Measurements from ENCODE around the gene KDM3B.

KDM3B gene

DNA sequence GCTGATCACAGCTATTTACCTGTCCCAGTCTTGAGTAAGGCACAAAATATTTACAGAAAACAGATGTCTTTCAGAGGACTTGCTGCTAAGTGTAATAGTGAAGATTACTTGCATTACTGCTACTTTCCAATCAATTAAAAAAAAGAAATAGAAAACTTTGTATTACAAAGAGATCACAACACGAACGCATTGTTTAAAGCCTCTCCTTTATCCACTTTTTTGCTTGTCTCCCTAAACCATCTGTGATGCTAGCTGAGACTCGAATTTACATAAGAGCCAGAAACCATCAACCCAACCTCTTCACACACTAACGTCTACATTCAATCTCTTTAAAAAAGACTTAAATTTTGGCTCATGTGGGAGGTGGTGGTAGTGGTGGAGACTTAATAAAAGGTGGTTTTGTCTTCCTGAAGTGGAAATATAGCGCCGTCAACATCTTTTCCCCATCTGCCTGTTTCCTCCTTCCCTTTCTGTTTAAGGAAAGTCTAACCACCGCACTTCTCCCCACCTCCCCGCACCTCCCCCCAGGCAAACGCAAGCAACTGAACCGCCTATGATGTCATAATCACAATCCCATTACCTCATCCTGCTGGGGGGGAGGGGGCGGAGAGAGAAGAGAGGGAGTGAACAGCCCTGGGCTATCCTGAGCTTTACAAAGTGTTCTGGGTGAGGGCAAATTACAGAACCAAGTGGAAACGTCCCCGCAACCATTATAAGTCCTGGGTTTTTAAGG is 15.4 kb upstream of the KDM3B start:
- Histone ChIP-seq H3K9me3 (ENCODE audit: control insufficient read depth, low read length) (no peaks in the 10 kb centered on the region), H3K27ac (ENCODE audit: low read depth, low read length, severe bottlenecking) (peak overlapping the region; percentile 100), H3K4me3 (ENCODE audit: extremely low read depth, insufficient read depth, low read length, poor library complexity, severe bottlenecking) (peak overlapping the region; percentile 88), H3K4me1 (ENCODE audit: control insufficient read depth, insufficient read depth, low read length, poor library complexity, severe bottlenecking) (peaks cover 14% of the 10 kb centered on the region), H3K36me3 (ENCODE audit: control insufficient read depth, insufficient read depth, low read length) (peaks cover 23% of the 10 kb centered on the region)
- 46 to 62% methylated on average over 4 to 5 of the region's 13 CpGs for WGBS, 2 experiments (ENCODE audit: insufficient coverage in 2 of 2)

- Histone ChIP-seq H3K4me1 (ENCODE audit: control insufficient read depth, insufficient read depth, low read length, poor library complexity, severe bottlenecking) (peaks cover 14% of the 10 kb centered on the region), H3K4me3 (ENCODE audit: extremely low read depth, insufficient read depth, low read length, poor library complexity, severe bottlenecking) (peak within 1 kb of the TSS; percentile 88), H3K9me3 (ENCODE audit: control insufficient read depth, low read length) (no peaks in the 10 kb centered on the region), H3K27ac (ENCODE audit: low read depth, low read length, severe bottlenecking) (peak within 1 kb of the TSS; percentile 100), H3K36me3 (ENCODE audit: control insufficient read depth, insufficient read depth, low read length) (peaks cover 30% of the 10 kb centered on the region)
- WGBS, 2 experiments (ENCODE audit: insufficient coverage in 2 of 2), result 1% methylated on average over 18 to 21 of the region's 56 CpGs
Measured at GRCh38 chr5:138337685-138338410, 14.6 kb upstream of the KDM3B start, which contains the start of gene FAM53C. FAM53C (plus strand) TSS chr5:138338266; CDS start chr5:138341336, 3,070 bp downstream.

DNA sequence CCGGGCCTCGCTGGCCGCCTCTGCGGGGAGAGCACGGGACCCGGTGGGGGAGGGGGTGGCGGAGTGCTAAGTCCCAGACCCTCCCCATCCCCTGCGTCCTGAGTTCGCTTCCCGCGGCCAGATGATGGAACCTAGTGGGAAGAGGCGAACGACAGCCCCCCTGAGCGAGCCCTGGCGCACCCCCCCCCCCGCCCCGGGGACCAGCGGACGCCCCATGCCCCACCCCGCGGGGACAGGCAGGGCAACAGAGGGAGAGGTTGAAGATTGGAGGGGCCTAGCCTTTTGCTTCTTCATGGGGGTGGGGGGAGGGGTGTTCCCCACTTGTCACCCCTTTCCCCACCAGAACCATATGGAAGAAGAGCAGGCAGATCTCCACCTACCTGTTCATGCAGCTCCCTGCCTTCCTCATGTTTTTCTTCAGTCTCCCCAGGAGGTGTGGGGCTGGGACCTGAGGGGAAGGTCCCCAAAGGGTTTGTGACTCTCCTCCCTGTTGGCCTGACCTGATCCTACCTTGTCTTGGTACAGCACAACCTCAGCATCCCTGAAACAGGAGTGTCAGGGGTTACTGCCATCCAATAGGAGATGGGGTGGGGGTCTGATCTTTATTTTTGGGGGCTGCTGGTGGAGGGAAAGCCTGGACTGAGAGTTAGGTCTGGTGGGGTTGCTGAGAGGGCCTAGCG is 13.9 kb upstream of the KDM3B start:
- 0% methylated on average over 2 to 6 of the region's 22 CpGs for WGBS, 2 experiments (ENCODE audit: insufficient coverage in 2 of 2)
- H3K27ac ChIP-seq (ENCODE audit: low read depth, low read length, severe bottlenecking), result peak overlapping the region; percentile 100
- H3K9me3 ChIP-seq (ENCODE audit: control insufficient read depth, low read length), result no peaks in the 10 kb centered on the region
- H3K4me1 ChIP-seq (ENCODE audit: control insufficient read depth, insufficient read depth, low read length, poor library complexity, severe bottlenecking), result peaks cover 14% of the 10 kb centered on the region
- H3K36me3 ChIP-seq (ENCODE audit: control insufficient read depth, insufficient read depth, low read length), result peaks cover 36% of the 10 kb centered on the region
- peak overlapping the region; percentile 88 for H3K4me3 ChIP-seq (ENCODE audit: extremely low read depth, insufficient read depth, low read length, poor library complexity, severe bottlenecking)

DNA sequence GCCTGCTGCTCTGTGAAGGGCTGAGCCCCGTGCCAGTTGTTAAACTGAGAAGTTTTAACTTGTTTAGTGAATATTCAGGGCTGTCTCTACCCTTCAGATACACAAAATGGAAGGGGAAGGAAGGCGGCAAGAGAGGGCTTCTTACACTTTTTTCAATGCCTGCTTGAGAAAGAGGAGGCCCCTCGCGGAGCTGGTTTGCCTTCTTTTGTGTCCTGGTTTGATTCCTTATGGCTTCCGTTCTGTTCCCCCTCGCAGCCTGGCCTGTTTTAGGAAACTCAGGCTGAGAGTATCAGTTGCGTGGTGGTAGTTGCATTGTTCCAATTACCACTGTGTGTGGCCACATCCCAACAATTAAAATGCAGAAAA is 13.4 kb upstream of the KDM3B start:
- peak overlapping the region; percentile 100 for H3K27ac ChIP-seq (ENCODE audit: low read depth, low read length, severe bottlenecking)
- peaks cover 14% of the 10 kb centered on the region for H3K4me1 ChIP-seq (ENCODE audit: control insufficient read depth, insufficient read depth, low read length, poor library complexity, severe bottlenecking)
- H3K9me3 ChIP-seq (ENCODE audit: control insufficient read depth, low read length), result no peaks in the 10 kb centered on the region
- H3K4me3 ChIP-seq (ENCODE audit: extremely low read depth, insufficient read depth, low read length, poor library complexity, severe bottlenecking), result peak overlapping the region; percentile 88
- peaks cover 41% of the 10 kb centered on the region for H3K36me3 ChIP-seq (ENCODE audit: control insufficient read depth, insufficient read depth, low read length)
- WGBS, 2 experiments (ENCODE audit: insufficient coverage in 2 of 2), result 0 to 3% methylated on average over 2 to 4 of the region's 7 CpGs

DNA sequence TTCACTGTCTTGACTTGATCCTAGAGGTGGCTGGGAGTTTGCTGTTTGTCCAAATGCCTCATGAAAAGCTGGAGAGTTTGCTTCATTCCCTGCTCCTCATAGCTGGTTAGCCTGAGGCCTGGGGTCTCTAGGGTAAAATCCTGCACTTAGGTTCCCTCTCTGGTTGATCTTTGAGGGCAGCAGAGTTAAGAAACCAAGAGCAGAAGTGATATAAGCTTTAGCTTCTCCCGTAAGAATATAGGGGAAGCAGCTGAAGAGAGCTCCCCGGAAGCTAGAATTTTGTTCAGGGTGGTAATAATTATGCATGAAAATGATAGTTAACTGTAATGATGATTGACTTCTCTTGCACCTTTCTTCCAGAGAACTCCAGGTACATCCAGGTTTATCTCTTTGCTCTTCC is 13.0 kb upstream of the KDM3B start:
- H3K4me1 ChIP-seq (ENCODE audit: control insufficient read depth, insufficient read depth, low read length, poor library complexity, severe bottlenecking), result peaks cover 14% of the 10 kb centered on the region
- peak overlapping the region; percentile 100 for H3K27ac ChIP-seq (ENCODE audit: low read depth, low read length, severe bottlenecking)
- no peaks in the 10 kb centered on the region for H3K9me3 ChIP-seq (ENCODE audit: control insufficient read depth, low read length)
- peak overlapping the region; percentile 88 for H3K4me3 ChIP-seq (ENCODE audit: extremely low read depth, insufficient read depth, low read length, poor library complexity, severe bottlenecking)
- WGBS, 2 experiments (ENCODE audit: insufficient coverage in 2 of 2), result 65 to 92% methylated on average over 2 of the region's 2 CpGs
- H3K36me3 ChIP-seq (ENCODE audit: control insufficient read depth, insufficient read depth, low read length), result peaks cover 45% of the 10 kb centered on the region

DNA sequence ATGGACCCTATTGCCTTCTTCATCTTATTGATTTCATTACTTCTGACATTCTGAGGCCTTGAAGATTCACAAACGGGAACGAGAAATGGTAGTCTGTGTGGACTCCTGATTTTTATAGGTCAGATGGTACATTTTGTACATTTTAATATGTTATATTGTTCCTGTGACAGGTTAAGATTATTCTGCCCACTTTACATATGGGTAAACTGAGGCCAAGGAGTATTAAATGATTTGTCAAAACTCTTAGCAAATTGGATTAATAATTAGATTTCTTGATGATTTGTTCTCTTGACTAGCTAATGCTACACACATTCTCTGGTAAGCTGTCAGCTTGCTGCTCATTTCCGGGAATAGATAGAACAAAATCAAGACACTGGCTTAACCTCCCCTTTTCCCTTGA is 12.5 kb upstream of the KDM3B start:
- H3K27ac ChIP-seq (ENCODE audit: low read depth, low read length, severe bottlenecking), result no peak overlapping the region

GRCh38 chr5:138344887-138345622 is 7.4 kb upstream of the KDM3B start:
- peaks cover 8% of the 10 kb centered on the region for H3K4me1 ChIP-seq (ENCODE audit: control insufficient read depth, insufficient read depth, low read length, poor library complexity, severe bottlenecking)
- whole genome bisulfite sequencing, 2 experiments (ENCODE audit: insufficient coverage in 2 of 2), result 97 to 98% methylated on average over 25 to 27 of the region's 32 CpGs
- peaks cover 96% of the 10 kb centered on the region for H3K36me3 ChIP-seq (ENCODE audit: control insufficient read depth, insufficient read depth, low read length)
- H3K9me3 ChIP-seq (ENCODE audit: control insufficient read depth, low read length), result no peaks in the 10 kb centered on the region
- H3K27ac ChIP-seq (ENCODE audit: low read depth, low read length, severe bottlenecking), result no peak overlapping the region
- no peak overlapping the region for H3K4me3 ChIP-seq (ENCODE audit: extremely low read depth, insufficient read depth, low read length, poor library complexity, severe bottlenecking)

More for the DNA sequence above, 12.5 kb upstream of the KDM3B start:
- peaks cover 51% of the 10 kb centered on the region for H3K36me3 ChIP-seq (ENCODE audit: control insufficient read depth, insufficient read depth, low read length)
- 80% methylated on average over 1 of the region's 3 CpGs; no CpG with 5 or more reads in 1 of the 2 experiments for WGBS, 2 experiments (ENCODE audit: insufficient coverage in 2 of 2)
- H3K4me3 ChIP-seq (ENCODE audit: extremely low read depth, insufficient read depth, low read length, poor library complexity, severe bottlenecking), result peak overlapping the region; percentile 88
- H3K4me1 ChIP-seq (ENCODE audit: control insufficient read depth, insufficient read depth, low read length, poor library complexity, severe bottlenecking), result peaks cover 14% of the 10 kb centered on the region
- no peaks in the 10 kb centered on the region for H3K9me3 ChIP-seq (ENCODE audit: control insufficient read depth, low read length)

DNA sequence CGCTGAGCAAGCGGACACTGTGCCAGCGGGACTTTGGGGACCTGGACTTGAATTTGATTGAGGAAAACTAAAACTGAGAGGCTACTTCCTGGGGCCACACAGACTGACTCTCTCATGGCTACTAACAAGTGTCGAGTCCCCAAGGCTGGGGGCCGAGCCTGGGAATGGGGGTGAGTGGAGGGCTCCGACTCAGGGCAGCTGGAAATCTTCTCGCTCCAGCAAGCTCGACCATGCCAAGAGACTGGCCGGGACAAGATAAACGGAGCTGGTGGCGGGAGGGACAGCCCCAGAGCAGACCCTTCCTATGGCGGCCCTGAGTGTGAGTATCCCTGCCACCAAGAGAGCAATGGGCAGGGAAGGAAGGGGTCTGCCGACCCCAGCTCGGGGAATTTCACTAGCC is 5.6 kb upstream of the KDM3B start:
- Histone ChIP-seq H3K36me3 (ENCODE audit: control insufficient read depth, insufficient read depth, low read length) (peaks cover 97% of the 10 kb centered on the region), H3K27ac (ENCODE audit: low read depth, low read length, severe bottlenecking) (no peak overlapping the region), H3K4me1 (ENCODE audit: control insufficient read depth, insufficient read depth, low read length, poor library complexity, severe bottlenecking) (no peaks in the 10 kb centered on the region), H3K9me3 (ENCODE audit: control insufficient read depth, low read length) (peaks cover 12% of the 10 kb centered on the region), H3K4me3 (ENCODE audit: extremely low read depth, insufficient read depth, low read length, poor library complexity, severe bottlenecking) (no peak overlapping the region)
- 97% methylated on average over 7 to 13 of the region's 14 CpGs for WGBS, 2 experiments (ENCODE audit: insufficient coverage in 2 of 2)

GRCh38 chr5:138349852-138350562 is 2.5 kb upstream of the KDM3B start:
- H3K27ac ChIP-seq (ENCODE audit: low read depth, low read length, severe bottlenecking), result no peak overlapping the region
- H3K36me3 ChIP-seq (ENCODE audit: control insufficient read depth, insufficient read depth, low read length), result peaks cover 71% of the 10 kb centered on the region
- peaks cover 3% of the 10 kb centered on the region for H3K4me1 ChIP-seq (ENCODE audit: control insufficient read depth, insufficient read depth, low read length, poor library complexity, severe bottlenecking)
- WGBS, 2 experiments (ENCODE audit: insufficient coverage in 2 of 2), result 86% methylated on average over 1 of the region's 1 CpG; no CpG with 5 or more reads in 1 of the 2 experiments
- H3K4me3 ChIP-seq (ENCODE audit: extremely low read depth, insufficient read depth, low read length, poor library complexity, severe bottlenecking), result no peak overlapping the region
- H3K9me3 ChIP-seq (ENCODE audit: control insufficient read depth, low read length), result peaks cover 15% of the 10 kb centered on the region

DNA sequence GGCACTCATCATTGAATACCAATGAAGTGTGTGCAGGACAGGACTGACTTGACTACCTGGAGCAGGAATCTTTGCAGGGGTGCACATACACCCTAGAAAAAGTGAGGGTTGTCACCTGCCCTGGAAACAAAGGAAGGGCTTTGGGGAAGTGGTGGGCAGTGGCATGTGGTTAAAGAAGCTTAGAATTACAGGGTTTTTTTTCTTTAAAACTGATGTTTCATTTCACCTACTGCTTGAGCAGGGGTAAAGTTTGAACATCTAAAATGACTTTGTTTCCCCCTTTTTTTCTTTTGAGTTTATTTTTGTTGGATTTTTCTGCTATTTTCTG is 2.0 kb upstream of the KDM3B start:
- H3K4me1 ChIP-seq (ENCODE audit: control insufficient read depth, insufficient read depth, low read length, poor library complexity, severe bottlenecking), result peaks cover 3% of the 10 kb centered on the region
- H3K27ac ChIP-seq (ENCODE audit: low read depth, low read length, severe bottlenecking), result no peak overlapping the region
- H3K36me3 ChIP-seq (ENCODE audit: control insufficient read depth, insufficient read depth, low read length), result peaks cover 66% of the 10 kb centered on the region
- H3K9me3 ChIP-seq (ENCODE audit: control insufficient read depth, low read length), result peaks cover 15% of the 10 kb centered on the region
- no peak overlapping the region for H3K4me3 ChIP-seq (ENCODE audit: extremely low read depth, insufficient read depth, low read length, poor library complexity, severe bottlenecking)
